Liver (tissue), 3 donors: ENCODE data around the gene NFU1.

Source experiments
- EGR1 ChIP-seq, 2 donors: IDR thresholded peaks; 2 replicates each; pipeline ENCODE4 v1.6.1; 2016 to 2018; ENCODE audit warnings: antibody characterized with exemption in 2 of 2, low read depth in 2 of 2
- GABPA ChIP-seq, 2 donors: IDR thresholded peaks in 1 of 2; conservative IDR thresholded peaks in 1 of 2; 2 replicates each; pipeline ENCODE4 v1.6.1; 2016; ENCODE audit warnings: antibody characterized with exemption in 2 of 2, mild to moderate bottlenecking in 1 of 2, moderate library complexity in 1 of 2
- RAD21 ChIP-seq, 2 donors: IDR thresholded peaks; 2 replicates each; pipeline ENCODE4 v1.6.1; 2016; ENCODE audit warnings: antibody characterized with exemption in 2 of 2, mild to moderate bottlenecking in 2 of 2
- RXRA ChIP-seq, 2 donors: IDR thresholded peaks; 2 replicates each; pipeline ENCODE4 v1.6.1; 2017 to 2018; ENCODE audit warnings: antibody characterized with exemption in 2 of 2, mild to moderate bottlenecking in 1 of 2
- SP1 ChIP-seq: IDR thresholded peaks from 2 replicates; pipeline ENCODE4 v1.6.1; 2018; ENCODE audit warnings: antibody characterized with exemption, mild to moderate bottlenecking
- TF ChIP-seq, protein P1 (sequence below): fragments of 150-350 bp; IDR thresholded peaks from 2 replicates; pipeline ENCODE4 v1.5.1; 2017; ENCODE audit warnings: improper control_type of control experiment, low read depth, low read length; ENCODE audit not compliant: missing input control
- TF ChIP-seq, protein P2 (sequence below): IDR thresholded peaks from 2 replicates; pipeline ENCODE4 v1.6.1; 2016; ENCODE audit warnings: antibody characterized with exemption
- donor health status: healthy.
- donor health status: healthy.

DNA sequence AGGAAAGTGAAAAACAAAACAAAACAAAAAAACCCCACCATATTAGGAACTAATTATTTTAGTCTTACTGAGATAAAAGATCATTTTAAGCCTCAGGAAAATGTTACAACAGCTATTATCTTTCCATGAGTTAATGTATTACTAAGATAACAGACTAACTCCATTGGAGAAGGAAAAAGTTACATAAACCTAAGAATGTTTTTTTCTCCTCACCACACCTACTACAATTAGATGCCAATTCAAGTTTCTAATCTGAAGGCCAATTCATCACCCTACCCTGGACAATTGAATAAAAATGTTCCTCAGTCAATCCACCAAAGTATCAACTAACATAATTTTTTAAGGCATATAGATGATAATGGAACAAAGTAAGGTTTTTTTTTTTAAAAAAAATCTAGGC is 40.0 kb downstream of the NFU1 start:
- TF ChIP-seq, protein P1, sequence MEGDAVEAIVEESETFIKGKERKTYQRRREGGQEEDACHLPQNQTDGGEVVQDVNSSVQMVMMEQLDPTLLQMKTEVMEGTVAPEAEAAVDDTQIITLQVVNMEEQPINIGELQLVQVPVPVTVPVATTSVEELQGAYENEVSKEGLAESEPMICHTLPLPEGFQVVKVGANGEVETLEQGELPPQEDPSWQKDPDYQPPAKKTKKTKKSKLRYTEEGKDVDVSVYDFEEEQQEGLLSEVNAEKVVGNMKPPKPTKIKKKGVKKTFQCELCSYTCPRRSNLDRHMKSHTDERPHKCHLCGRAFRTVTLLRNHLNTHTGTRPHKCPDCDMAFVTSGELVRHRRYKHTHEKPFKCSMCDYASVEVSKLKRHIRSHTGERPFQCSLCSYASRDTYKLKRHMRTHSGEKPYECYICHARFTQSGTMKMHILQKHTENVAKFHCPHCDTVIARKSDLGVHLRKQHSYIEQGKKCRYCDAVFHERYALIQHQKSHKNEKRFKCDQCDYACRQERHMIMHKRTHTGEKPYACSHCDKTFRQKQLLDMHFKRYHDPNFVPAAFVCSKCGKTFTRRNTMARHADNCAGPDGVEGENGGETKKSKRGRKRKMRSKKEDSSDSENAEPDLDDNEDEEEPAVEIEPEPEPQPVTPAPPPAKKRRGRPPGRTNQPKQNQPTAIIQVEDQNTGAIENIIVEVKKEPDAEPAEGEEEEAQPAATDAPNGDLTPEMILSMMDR = no peak
- TF ChIP-seq GABPA (IDR thresholded peaks at IDR 0.05 in 1 of 2, conservative IDR thresholded peaks at IDR 0.05 in 1 of 2) (no peak), SP1 (no peak), RAD21 (IDR thresholded peaks at IDR 0.05) (no peak), RXRA (IDR thresholded peaks at IDR 0.05) (no peak), EGR1 (IDR thresholded peaks at IDR 0.05; ENCODE audit: low read depth in 2 of 2) (no peak)
- TF ChIP-seq, protein P2, sequence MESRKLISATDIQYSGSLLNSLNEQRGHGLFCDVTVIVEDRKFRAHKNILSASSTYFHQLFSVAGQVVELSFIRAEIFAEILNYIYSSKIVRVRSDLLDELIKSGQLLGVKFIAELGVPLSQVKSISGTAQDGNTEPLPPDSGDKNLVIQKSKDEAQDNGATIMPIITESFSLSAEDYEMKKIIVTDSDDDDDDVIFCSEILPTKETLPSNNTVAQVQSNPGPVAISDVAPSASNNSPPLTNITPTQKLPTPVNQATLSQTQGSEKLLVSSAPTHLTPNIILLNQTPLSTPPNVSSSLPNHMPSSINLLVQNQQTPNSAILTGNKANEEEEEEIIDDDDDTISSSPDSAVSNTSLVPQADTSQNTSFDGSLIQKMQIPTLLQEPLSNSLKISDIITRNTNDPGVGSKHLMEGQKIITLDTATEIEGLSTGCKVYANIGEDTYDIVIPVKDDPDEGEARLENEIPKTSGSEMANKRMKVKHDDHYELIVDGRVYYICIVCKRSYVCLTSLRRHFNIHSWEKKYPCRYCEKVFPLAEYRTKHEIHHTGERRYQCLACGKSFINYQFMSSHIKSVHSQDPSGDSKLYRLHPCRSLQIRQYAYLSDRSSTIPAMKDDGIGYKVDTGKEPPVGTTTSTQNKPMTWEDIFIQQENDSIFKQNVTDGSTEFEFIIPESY = no peak
